HCT116 (cell line): ENCODE data around the gene ZNF292.

ENCODE experiments used
- EZH2 ChIP-seq: fragments of 200-600 bp; sonication (generic); IDR thresholded peaks from 2 replicates; pipeline ENCODE4 v1.6.1; 2017; ENCODE audit warnings: antibody characterized with exemption, mixed run types
- EZH2phosphoT487 ChIP-seq: fragments of 200-600 bp; IDR thresholded peaks from 2 replicates; pipeline ENCODE4 v1.6.1; 2018; ENCODE audit warnings: antibody characterized with exemption, borderline replicate concordance
- FOSL1 ChIP-seq: IDR thresholded peaks from 2 replicates; pipeline ENCODE4 v1.6.1; 2012; ENCODE audit warnings: low read depth
- POLR2A ChIP-seq: IDR thresholded peaks from 2 replicates; pipeline ENCODE4 v1.7.0; 2011; ENCODE audit warnings: borderline replicate concordance; ENCODE audit not compliant: insufficient read depth, insufficient read length; ENCODE audit errors: extremely low read depth
- POLR2AphosphoS5 ChIP-seq: IDR thresholded peaks from 2 replicates; pipeline ENCODE4 v1.6.1; 2011; ENCODE audit warnings: mild to moderate bottlenecking, low read depth, low read length, moderate library complexity
- RAD21 ChIP-seq: IDR thresholded peaks from 2 replicates; pipeline ENCODE4 v1.6.1; 2012; ENCODE audit warnings: low read depth, mild to moderate bottlenecking
- TCF7L2 ChIP-seq: IDR thresholded peaks from 2 replicates; pipeline ENCODE4 v1.7.0; 2011; ENCODE audit warnings: borderline replicate concordance, inconsistent platforms; ENCODE audit not compliant: insufficient read depth, insufficient read length; ENCODE audit errors: extremely low read depth
- YY1 ChIP-seq: IDR thresholded peaks from 2 replicates; pipeline ENCODE4 v1.6.1; 2011; ENCODE audit warnings: low read length, low read depth, moderate library complexity, mild to moderate bottlenecking; ENCODE audit not compliant: insufficient replicate concordance; ENCODE audit errors: extremely low read depth
- TF ChIP-seq, protein P1 (sequence below), 3 experiments: fragments of 200-600 bp in 1 of 3; sonication (generic) in 1 of 3; IDR thresholded peaks in 2 of 3; conservative IDR thresholded peaks in 1 of 3; 2 replicates each; pipeline ENCODE4 v1.5.1; 2012 to 2017; ENCODE audit warnings: low read depth in 2 of 3, low read length in 2 of 3, antibody characterized with exemption in 1 of 3, borderline replicate concordance in 1 of 3, control low read depth in 1 of 3, mild to moderate bottlenecking in 1 of 3, mixed read lengths in 1 of 3, mixed run types in 1 of 3, moderate library complexity in 1 of 3; ENCODE audit not compliant: insufficient read depth in 1 of 3
- TF ChIP-seq, protein P2 (sequence below): IDR thresholded peaks from 2 replicates; pipeline ENCODE4 v1.6.1; 2012; ENCODE audit warnings: low read depth
- TF ChIP-seq, protein P3 (sequence below): IDR thresholded peaks from 2 replicates; pipeline ENCODE4 v1.6.1; 2012
- TF ChIP-seq, protein P4 (sequence below): IDR thresholded peaks from 2 replicates; pipeline ENCODE4 v1.6.1; 2012

DNA sequence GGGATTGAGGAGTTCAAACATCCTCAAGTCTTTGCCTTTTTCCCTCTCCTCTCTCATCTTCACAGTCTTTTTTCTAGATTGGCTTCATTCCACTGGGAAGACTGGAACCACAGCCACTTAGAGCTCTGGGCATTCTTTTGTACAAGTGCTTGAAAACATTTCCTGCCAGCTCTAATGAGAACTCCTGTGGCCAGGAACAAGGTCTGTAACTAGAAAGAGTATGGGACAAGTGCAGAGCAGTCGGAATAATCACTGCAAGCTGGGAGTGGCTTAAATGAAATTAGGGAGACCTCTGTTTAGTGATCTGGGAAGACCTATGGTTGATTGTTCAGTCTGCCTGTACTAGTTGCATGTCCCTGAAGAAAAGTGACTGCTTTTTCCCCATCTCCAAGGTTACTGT lies 126.1 kb downstream of the ZNF292 start:
- TF ChIP-seq, protein P1, sequence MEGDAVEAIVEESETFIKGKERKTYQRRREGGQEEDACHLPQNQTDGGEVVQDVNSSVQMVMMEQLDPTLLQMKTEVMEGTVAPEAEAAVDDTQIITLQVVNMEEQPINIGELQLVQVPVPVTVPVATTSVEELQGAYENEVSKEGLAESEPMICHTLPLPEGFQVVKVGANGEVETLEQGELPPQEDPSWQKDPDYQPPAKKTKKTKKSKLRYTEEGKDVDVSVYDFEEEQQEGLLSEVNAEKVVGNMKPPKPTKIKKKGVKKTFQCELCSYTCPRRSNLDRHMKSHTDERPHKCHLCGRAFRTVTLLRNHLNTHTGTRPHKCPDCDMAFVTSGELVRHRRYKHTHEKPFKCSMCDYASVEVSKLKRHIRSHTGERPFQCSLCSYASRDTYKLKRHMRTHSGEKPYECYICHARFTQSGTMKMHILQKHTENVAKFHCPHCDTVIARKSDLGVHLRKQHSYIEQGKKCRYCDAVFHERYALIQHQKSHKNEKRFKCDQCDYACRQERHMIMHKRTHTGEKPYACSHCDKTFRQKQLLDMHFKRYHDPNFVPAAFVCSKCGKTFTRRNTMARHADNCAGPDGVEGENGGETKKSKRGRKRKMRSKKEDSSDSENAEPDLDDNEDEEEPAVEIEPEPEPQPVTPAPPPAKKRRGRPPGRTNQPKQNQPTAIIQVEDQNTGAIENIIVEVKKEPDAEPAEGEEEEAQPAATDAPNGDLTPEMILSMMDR (IDR thresholded peaks at IDR 0.05 in 2 of 3, conservative IDR thresholded peaks at IDR 0.05 in 1 of 3; ENCODE audit: borderline replicate concordance in 1 of 3, insufficient read depth in 1 of 3, low read depth in 2 of 3, low read length in 2 of 3), result no peak
- TF ChIP-seq YY1 (no peak), POLR2A (no peak), TCF7L2 (no peak), POLR2AphosphoS5 (no peak), RAD21 (no peak), EZH2 (no peak), FOSL1 (no peak), EZH2phosphoT487 (no peak)
- TF ChIP-seq, protein P2, sequence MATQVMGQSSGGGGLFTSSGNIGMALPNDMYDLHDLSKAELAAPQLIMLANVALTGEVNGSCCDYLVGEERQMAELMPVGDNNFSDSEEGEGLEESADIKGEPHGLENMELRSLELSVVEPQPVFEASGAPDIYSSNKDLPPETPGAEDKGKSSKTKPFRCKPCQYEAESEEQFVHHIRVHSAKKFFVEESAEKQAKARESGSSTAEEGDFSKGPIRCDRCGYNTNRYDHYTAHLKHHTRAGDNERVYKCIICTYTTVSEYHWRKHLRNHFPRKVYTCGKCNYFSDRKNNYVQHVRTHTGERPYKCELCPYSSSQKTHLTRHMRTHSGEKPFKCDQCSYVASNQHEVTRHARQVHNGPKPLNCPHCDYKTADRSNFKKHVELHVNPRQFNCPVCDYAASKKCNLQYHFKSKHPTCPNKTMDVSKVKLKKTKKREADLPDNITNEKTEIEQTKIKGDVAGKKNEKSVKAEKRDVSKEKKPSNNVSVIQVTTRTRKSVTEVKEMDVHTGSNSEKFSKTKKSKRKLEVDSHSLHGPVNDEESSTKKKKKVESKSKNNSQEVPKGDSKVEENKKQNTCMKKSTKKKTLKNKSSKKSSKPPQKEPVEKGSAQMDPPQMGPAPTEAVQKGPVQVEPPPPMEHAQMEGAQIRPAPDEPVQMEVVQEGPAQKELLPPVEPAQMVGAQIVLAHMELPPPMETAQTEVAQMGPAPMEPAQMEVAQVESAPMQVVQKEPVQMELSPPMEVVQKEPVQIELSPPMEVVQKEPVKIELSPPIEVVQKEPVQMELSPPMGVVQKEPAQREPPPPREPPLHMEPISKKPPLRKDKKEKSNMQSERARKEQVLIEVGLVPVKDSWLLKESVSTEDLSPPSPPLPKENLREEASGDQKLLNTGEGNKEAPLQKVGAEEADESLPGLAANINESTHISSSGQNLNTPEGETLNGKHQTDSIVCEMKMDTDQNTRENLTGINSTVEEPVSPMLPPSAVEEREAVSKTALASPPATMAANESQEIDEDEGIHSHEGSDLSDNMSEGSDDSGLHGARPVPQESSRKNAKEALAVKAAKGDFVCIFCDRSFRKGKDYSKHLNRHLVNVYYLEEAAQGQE, result no peak
- TF ChIP-seq, protein P3, sequence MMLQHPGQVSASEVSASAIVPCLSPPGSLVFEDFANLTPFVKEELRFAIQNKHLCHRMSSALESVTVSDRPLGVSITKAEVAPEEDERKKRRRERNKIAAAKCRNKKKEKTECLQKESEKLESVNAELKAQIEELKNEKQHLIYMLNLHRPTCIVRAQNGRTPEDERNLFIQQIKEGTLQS, result no peak
- TF ChIP-seq, protein P4, sequence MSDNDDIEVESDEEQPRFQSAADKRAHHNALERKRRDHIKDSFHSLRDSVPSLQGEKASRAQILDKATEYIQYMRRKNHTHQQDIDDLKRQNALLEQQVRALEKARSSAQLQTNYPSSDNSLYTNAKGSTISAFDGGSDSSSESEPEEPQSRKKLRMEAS, result no peak
